Natural killer cell (primary cell): ENCODE data around the gene ADAMTSL1. TPM values are rescaled to one million over a fixed set of nuclear protein-coding genes. Genes with fewer than 3 reads are reported as not detected.

Experiments
- ATAC-seq, 3 donors: fragments of 150-1000 bp in 2 of 3; fragments of 200-7000 bp in 1 of 3; cut with Tn5 transposase; 1 replicate in 1 of 3; 2 replicates in 2 of 3; pipeline ENCODE4 v1.10.0; 2021; ENCODE audit warnings: mild to moderate bottlenecking in 2 of 3, moderate library complexity in 2 of 3
- DNase-seq, 2 donors: peaks; one replicate each; pipeline versions ENCODE4 v3.0.0 to v3.0.0-alpha.2; 2013 to 2021; ENCODE audit warnings: mixed read lengths in 1 of 2
- H3K27ac ChIP-seq: one replicate; pipeline ENCODE4 v1.5.1; 2013; ENCODE audit warnings: mild to moderate bottlenecking, low read length
- H3K27me3 ChIP-seq: one replicate; pipeline ENCODE4 v1.6.1; 2013; ENCODE audit warnings: low read length; ENCODE audit not compliant: control insufficient read depth, insufficient read depth
- H3K36me3 ChIP-seq: one replicate; pipeline ENCODE4 v1.6.1; 2013; ENCODE audit warnings: low read length; ENCODE audit not compliant: control insufficient read depth, insufficient read depth
- H3K4me1 ChIP-seq: one replicate; pipeline ENCODE4 v1.6.1; 2013; ENCODE audit warnings: low read length; ENCODE audit not compliant: control insufficient read depth, insufficient read depth
- H3K4me3 ChIP-seq: one replicate; pipeline ENCODE4 v1.5.1; 2013; ENCODE audit warnings: low read length
- H3K9me3 ChIP-seq: one replicate; pipeline ENCODE4 v1.6.1; 2013; ENCODE audit warnings: low read length; ENCODE audit not compliant: control insufficient read depth, insufficient read depth
- H3K27ac Mint-ChIP-seq, 2 donors: one replicate each; pipeline ENCODE4 v1.8.0; 2022; ENCODE audit warnings: mild to moderate bottlenecking in 2 of 2, mixed read lengths in 2 of 2, moderate library complexity in 1 of 2
- H3K27me3 Mint-ChIP-seq, 2 donors: one replicate each; pipeline ENCODE4 v1.8.0; 2022; ENCODE audit warnings: low read depth in 2 of 2, mixed read lengths in 2 of 2
- H3K36me3 Mint-ChIP-seq: one replicate; pipeline ENCODE4 v1.8.0; 2022; ENCODE audit warnings: mixed read lengths
- H3K4me1 Mint-ChIP-seq, 2 donors: one replicate each; pipeline ENCODE4 v1.8.0; 2022; ENCODE audit warnings: mixed read lengths in 2 of 2
- H3K4me3 Mint-ChIP-seq: one replicate; pipeline ENCODE4 v1.8.0; 2022; ENCODE audit warnings: mild to moderate bottlenecking, moderate library complexity, mixed read lengths
- H3K9me3 Mint-ChIP-seq, 2 donors: one replicate each; pipeline ENCODE4 v1.8.0; 2022; ENCODE audit warnings: mixed read lengths in 2 of 2
- CTCF ChIP-seq: fragments of 200-600 bp; IDR thresholded peaks from one replicate; pipeline ENCODE4 v1.8.0; 2022; ENCODE audit warnings: antibody characterized with exemption
- WGBS: methylation state at CpG from one replicate; pipeline ENCODE4 v1.1.7; 2013; ENCODE audit warnings: missing lambda C conversion rate; ENCODE audit not compliant: insufficient coverage; 5-methylcytosine and 5-hydroxymethylcytosine counted together
- intact Hi-C: fragments of 100-400 bp; cut with micrococcal nuclease; formaldehyde crosslinking; loops from one replicate; pipeline ENCODE4 v1.14.2; 2022
- total RNA-seq, 4 donors: library from RNA; stranded (reverse); fragments of 120-200 nt in 1 of 4; gene quantifications; one replicate each; pipeline versions ENCODE4 v1.2.3 to v1.2.4, GENCODE V29; 2013 to 2022

Gene ADAMTSL1
- total RNA-seq, 3 donors from 2014 or later (not counting 1 experiment from before 2014, with no cell fraction given) = not detected

GRCh38 chr9:18755263-18755662 lies 281.3 kb downstream of the ADAMTSL1 start:
- intact Hi-C loops = no loop called here

GRCh38 chr9:18756712-18757125 lies 282.8 kb downstream of the ADAMTSL1 start:
- Histone ChIP-seq H3K27ac (no peak overlapping the region), H3K4me1 (no peaks in the 10 kb centered on the region), H3K4me3 (no peak overlapping the region), H3K27me3 (no peaks in the 10 kb centered on the region), H3K36me3 (no peaks in the 10 kb centered on the region), H3K9me3 (no peaks in the 10 kb centered on the region)
- no peaks in the 10 kb centered on the region for H3K9me3 Mint-ChIP-seq
- no peak for TF ChIP-seq CTCF
- 60% methylated on average over 1 of the region's 3 CpGs for WGBS
- H3K27me3 Mint-ChIP-seq = peaks cover 0 to 3% of the 10 kb centered on the region in 2 donors
- no peaks in the 10 kb centered on the region for H3K36me3 Mint-ChIP-seq
- intact Hi-C loops = no loop called here
- no peak overlapping the region for H3K4me3 Mint-ChIP-seq
- DNase-seq (no peak), ATAC-seq (no peak)
- H3K4me1 Mint-ChIP-seq = no peaks in the 10 kb centered on the region
- no peak overlapping the region for H3K27ac Mint-ChIP-seq

More at GRCh38 chr9:18755263-18755662, 281.3 kb downstream of the ADAMTSL1 start:
- Histone ChIP-seq H3K4me3 (no peak overlapping the region), H3K27me3 (no peaks in the 10 kb centered on the region), H3K36me3 (no peaks in the 10 kb centered on the region), H3K4me1 (no peaks in the 10 kb centered on the region), H3K27ac (no peak overlapping the region), H3K9me3 (no peaks in the 10 kb centered on the region)
- Mint-ChIP-seq H3K27me3 (peaks cover 0 to 3% of the 10 kb centered on the region in 2 donors), H3K4me3 (no peak overlapping the region), H3K4me1 (no peaks in the 10 kb centered on the region), H3K36me3 (no peaks in the 10 kb centered on the region), H3K9me3 (no peaks in the 10 kb centered on the region), H3K27ac (no peak overlapping the region)
- no peak for TF ChIP-seq CTCF
- 81% methylated on average over 2 of the region's 2 CpGs for WGBS
- no peak for DNase-seq
- ATAC-seq = no peak

- no peak for TF ChIP-seq CTCF
- Histone ChIP-seq H3K36me3 (no peaks in the 10 kb centered on the region), H3K9me3 (no peaks in the 10 kb centered on the region), H3K4me3 (no peak overlapping the region), H3K27ac (no peak overlapping the region), H3K27me3 (no peaks in the 10 kb centered on the region), H3K4me1 (no peaks in the 10 kb centered on the region)
- no peak overlapping the region for H3K27ac Mint-ChIP-seq
- DNase-seq = no peak
- 90% methylated on average over 4 of the region's 4 CpGs for WGBS
- no peak for ATAC-seq
- no peaks in the 10 kb centered on the region for H3K4me1 Mint-ChIP-seq
- intact Hi-C loops = no loop called here
- H3K4me3 Mint-ChIP-seq = no peak overlapping the region
- no peaks in the 10 kb centered on the region for H3K9me3 Mint-ChIP-seq
- H3K27me3 Mint-ChIP-seq = peaks cover 3 to 9% of the 10 kb centered on the region in 2 donors
- H3K36me3 Mint-ChIP-seq = no peaks in the 10 kb centered on the region
These were observed 285.9 kb downstream of the ADAMTSL1 start for GRCh38 chr9:18759827-18760226.

GRCh38 chr9:18761742-18762300 lies 287.9 kb downstream of the ADAMTSL1 start:
- Mint-ChIP-seq H3K4me3 (no peak overlapping the region), H3K9me3 (no peaks in the 10 kb centered on the region), H3K27me3 (peaks cover 13 to 27% of the 10 kb centered on the region in 2 donors), H3K36me3 (no peaks in the 10 kb centered on the region), H3K27ac (no peak overlapping the region), H3K4me1 (no peaks in the 10 kb centered on the region)
- DNase-seq = no peak
- H3K4me3 ChIP-seq = no peak overlapping the region
- H3K4me1 ChIP-seq = no peaks in the 10 kb centered on the region
- no peak for TF ChIP-seq CTCF
- H3K27ac ChIP-seq = no peak overlapping the region
- intact Hi-C loops = no loop called here
- no peaks in the 10 kb centered on the region for H3K27me3 ChIP-seq
- H3K36me3 ChIP-seq = no peaks in the 10 kb centered on the region
- 88% methylated on average over 2 of the region's 2 CpGs for WGBS
- H3K9me3 ChIP-seq = no peaks in the 10 kb centered on the region
- ATAC-seq = no peak
